Measurements from ENCODE around the gene FUZ. TPM values are rescaled to one million over a fixed set of nuclear protein-coding genes. Genes with fewer than 3 reads are reported as not detected.

The FUZ gene
- total and polyA plus RNA-seq, 4 donors, result 18.4 to 36.8 (median 30.2) TPM

GRCh38 chr19:49818649-49819370, 5.7 kb upstream of the FUZ start:
- peak overlapping the region; percentile 74 to 95 for H3K27ac ChIP-seq (ENCODE audit: low read depth in 1 of 2, low read length in 1 of 2)
- ATAC-seq (ENCODE audit: insufficient read depth, low FRiP score), result no peak
- WGBS, 2 donors, result 26 to 38% methylated on average over 16 of the region's 16 CpGs
- H3K4me1 ChIP-seq (ENCODE audit: control insufficient read depth in 5 of 5, insufficient read depth in 5 of 5, low read length in 5 of 5), result peaks cover 0 to 9% (median 4%) of the 10 kb centered on the region in 5 donors
- no peaks in the 10 kb centered on the region for H3K27me3 ChIP-seq (ENCODE audit: control insufficient read depth in 3 of 3, insufficient read depth in 3 of 3, low read length in 2 of 3)
- peaks cover 0 to 14% (median 9%) of the 10 kb centered on the region in 4 donors for H3K36me3 ChIP-seq (ENCODE audit: control insufficient read depth in 4 of 4, insufficient read depth in 4 of 4, low read length in 4 of 4)
- peak in 1 of 3 donors; percentile 37 for DNase-seq
- H3K9me3 ChIP-seq (ENCODE audit: control insufficient read depth in 4 of 4, insufficient read depth in 3 of 4, low read length in 3 of 4), result no peaks in the 10 kb centered on the region
- H3K4me3 ChIP-seq, result peak overlapping the region; percentile 81
- H3K9ac ChIP-seq (ENCODE audit: insufficient read depth in 1 of 2, low read length in 2 of 2), result peak overlapping the region; percentile 97 to 98
- no peak for TF ChIP-seq CTCF (IDR thresholded peaks at IDR 0.05; ENCODE audit: control extremely low read depth, extremely low read depth)

GRCh38 chr19:49817964-49818648, 5.0 kb upstream of the FUZ start, which contains the start of gene MED25:
MED25 (plus strand) TSS chr19:49818289; CDS start chr19:49818342, 53 bp downstream.
- Histone ChIP-seq H3K36me3 (ENCODE audit: control insufficient read depth in 4 of 4, insufficient read depth in 4 of 4, low read length in 4 of 4) (peaks cover 0 to 9% (median 4%) of the 10 kb centered on the region in 4 donors), H3K27ac (ENCODE audit: low read depth in 1 of 2, low read length in 1 of 2) (peak within 1 kb of the TSS; percentile 74 to 95), H3K9ac (ENCODE audit: insufficient read depth in 1 of 2, low read length in 2 of 2) (peak within 1 kb of the TSS; percentile 97 to 98), H3K4me1 (ENCODE audit: control insufficient read depth in 5 of 5, insufficient read depth in 5 of 5, low read length in 5 of 5) (peaks cover 0 to 9% (median 4%) of the 10 kb centered on the region in 5 donors), H3K27me3 (ENCODE audit: control insufficient read depth in 3 of 3, insufficient read depth in 3 of 3, low read length in 2 of 3) (no peaks in the 10 kb centered on the region), H3K4me3 (peak within 1 kb of the TSS; percentile 81), H3K9me3 (ENCODE audit: control insufficient read depth in 4 of 4, insufficient read depth in 3 of 4, low read length in 3 of 4) (no peaks in the 10 kb centered on the region)
- TF ChIP-seq CTCF (IDR thresholded peaks at IDR 0.05; ENCODE audit: control extremely low read depth, extremely low read depth), result no peak
- 0% methylated on average over 55 to 57 of the region's 57 CpGs for WGBS, 2 donors
- DNase-seq (peak; percentile 93 to 96 (median 94)), ATAC-seq (ENCODE audit: insufficient read depth, low FRiP score) (peak; percentile 84)

- Histone ChIP-seq H3K9ac (ENCODE audit: insufficient read depth in 1 of 2, low read length in 2 of 2) (peak overlapping the region in 1 of 2 donors; percentile 97), H3K27ac (ENCODE audit: low read depth in 1 of 2, low read length in 1 of 2) (peak overlapping the region; percentile 68 to 95), H3K36me3 (ENCODE audit: control insufficient read depth in 4 of 4, insufficient read depth in 4 of 4, low read length in 4 of 4) (peaks cover 0 to 7% (median 3%) of the 10 kb centered on the region in 4 donors), H3K9me3 (ENCODE audit: control insufficient read depth in 4 of 4, insufficient read depth in 3 of 4, low read length in 3 of 4) (no peaks in the 10 kb centered on the region), H3K27me3 (ENCODE audit: control insufficient read depth in 3 of 3, insufficient read depth in 3 of 3, low read length in 2 of 3) (no peaks in the 10 kb centered on the region), H3K4me3 (no peak overlapping the region), H3K4me1 (ENCODE audit: control insufficient read depth in 5 of 5, insufficient read depth in 5 of 5, low read length in 5 of 5) (peaks cover 0 to 19% (median 5%) of the 10 kb centered on the region in 5 donors)
- TF ChIP-seq CTCF (IDR thresholded peaks at IDR 0.05; ENCODE audit: control extremely low read depth, extremely low read depth), result no peak
- 84 to 93% methylated on average over 14 of the region's 14 CpGs for WGBS, 2 donors
- DNase-seq (peak in 1 of 3 donors; percentile 22), ATAC-seq (ENCODE audit: insufficient read depth, low FRiP score) (no peak)
Measured at GRCh38 chr19:49816590-49816989, 3.5 kb upstream of the FUZ start.
